Progenitor cell of endocrine pancreas (in vitro differentiated cells): Measurements from ENCODE around the gene POR. TPM values are rescaled to one million over a fixed set of nuclear protein-coding genes. Genes with fewer than 3 reads are reported as not detected.

Experiments
- DNase-seq: peaks from one replicate; pipeline ENCODE4 v3.0.0; 2021; ENCODE audit warnings: low spot score; ENCODE audit not compliant: unreplicated experiment
- H3K27ac Mint-ChIP-seq: 2 replicates; pipeline ENCODE4 v1.8.0; 2021; ENCODE audit warnings: mild to moderate bottlenecking, moderate library complexity, mixed read lengths
- H3K27me3 Mint-ChIP-seq: 2 replicates; pipeline ENCODE4 v1.8.0; 2021; ENCODE audit warnings: mixed read lengths
- H3K36me3 Mint-ChIP-seq: 2 replicates; pipeline ENCODE4 v1.8.0; 2022; ENCODE audit warnings: mixed read lengths; ENCODE audit not compliant: insufficient read depth
- H3K4me1 Mint-ChIP-seq: 2 replicates; pipeline ENCODE4 v1.8.0; 2021; ENCODE audit warnings: low read depth, mixed read lengths
- H3K4me3 Mint-ChIP-seq: 2 replicates; pipeline ENCODE4 v1.8.0; 2021; ENCODE audit warnings: low read depth, mild to moderate bottlenecking, moderate library complexity, mixed read lengths
- H3K9me3 Mint-ChIP-seq: 2 replicates; pipeline ENCODE4 v1.8.0; 2021; ENCODE audit warnings: low read depth, mixed read lengths
- total RNA-seq: library from RNA; stranded (reverse); gene quantifications from 2 replicates; pipeline ENCODE4 v1.2.1, GENCODE V29; 2021
- TF ChIP-seq, protein P1 (sequence below): fragments of 200-600 bp; sonication (generic); IDR thresholded peaks from one replicate; pipeline ENCODE4 v1.5.0; 2021; ENCODE audit warnings: antibody characterized with exemption, mild to moderate bottlenecking; ENCODE audit not compliant: unreplicated experiment

Gene POR
- total RNA-seq, 1 donor from 2014 or later: 87.2 TPM

GRCh38 chr7:75945297-75946168 lies 30.6 kb downstream of the POR start:
- no peak for DNase-seq
- H3K36me3 Mint-ChIP-seq: peaks cover 4% of the 10 kb centered on the region
- H3K4me3 Mint-ChIP-seq: no peak overlapping the region
- peaks cover 7% of the 10 kb centered on the region for H3K4me1 Mint-ChIP-seq
- no peaks in the 10 kb centered on the region for H3K27me3 Mint-ChIP-seq
- TF ChIP-seq, protein P1, sequence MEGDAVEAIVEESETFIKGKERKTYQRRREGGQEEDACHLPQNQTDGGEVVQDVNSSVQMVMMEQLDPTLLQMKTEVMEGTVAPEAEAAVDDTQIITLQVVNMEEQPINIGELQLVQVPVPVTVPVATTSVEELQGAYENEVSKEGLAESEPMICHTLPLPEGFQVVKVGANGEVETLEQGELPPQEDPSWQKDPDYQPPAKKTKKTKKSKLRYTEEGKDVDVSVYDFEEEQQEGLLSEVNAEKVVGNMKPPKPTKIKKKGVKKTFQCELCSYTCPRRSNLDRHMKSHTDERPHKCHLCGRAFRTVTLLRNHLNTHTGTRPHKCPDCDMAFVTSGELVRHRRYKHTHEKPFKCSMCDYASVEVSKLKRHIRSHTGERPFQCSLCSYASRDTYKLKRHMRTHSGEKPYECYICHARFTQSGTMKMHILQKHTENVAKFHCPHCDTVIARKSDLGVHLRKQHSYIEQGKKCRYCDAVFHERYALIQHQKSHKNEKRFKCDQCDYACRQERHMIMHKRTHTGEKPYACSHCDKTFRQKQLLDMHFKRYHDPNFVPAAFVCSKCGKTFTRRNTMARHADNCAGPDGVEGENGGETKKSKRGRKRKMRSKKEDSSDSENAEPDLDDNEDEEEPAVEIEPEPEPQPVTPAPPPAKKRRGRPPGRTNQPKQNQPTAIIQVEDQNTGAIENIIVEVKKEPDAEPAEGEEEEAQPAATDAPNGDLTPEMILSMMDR: no peak
- no peaks in the 10 kb centered on the region for H3K9me3 Mint-ChIP-seq
- H3K27ac Mint-ChIP-seq: no peak overlapping the region

DNA sequence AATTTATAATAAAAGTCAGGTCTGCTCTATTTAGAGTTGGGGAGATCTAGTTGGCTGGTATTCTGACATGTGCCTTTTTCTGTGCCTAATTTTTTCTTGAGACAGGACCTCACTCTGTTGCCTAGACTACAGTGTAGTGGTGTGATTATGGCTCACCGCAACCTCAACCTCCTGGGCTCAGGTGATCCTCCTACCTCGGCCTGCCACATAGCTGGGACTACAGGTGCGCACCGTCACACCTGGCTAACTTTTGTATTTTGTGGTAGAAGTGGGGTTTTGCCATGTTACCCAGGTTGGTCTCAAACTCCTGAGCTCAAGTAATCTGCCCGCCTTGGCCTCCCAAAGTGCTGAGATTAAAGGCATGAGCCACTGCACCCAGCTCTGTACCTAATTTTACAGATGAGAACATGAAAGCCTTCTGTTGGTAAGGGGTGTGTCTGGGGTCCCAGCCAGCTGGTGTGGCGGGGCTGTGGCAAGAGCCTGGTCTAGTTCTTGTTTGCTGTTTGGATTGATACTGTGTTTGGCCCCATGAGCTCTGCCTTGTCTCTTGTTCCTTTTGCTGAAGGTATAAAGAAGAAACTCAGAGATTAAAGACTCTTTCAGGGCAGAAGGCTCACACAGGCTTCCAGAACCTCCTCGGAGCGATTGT lies 31.4 kb downstream of the POR start:
- Mint-ChIP-seq H3K4me3 (no peak overlapping the region), H3K27ac (no peak overlapping the region), H3K27me3 (no peaks in the 10 kb centered on the region), H3K36me3 (peaks cover 4% of the 10 kb centered on the region), H3K4me1 (peaks cover 7% of the 10 kb centered on the region), H3K9me3 (no peaks in the 10 kb centered on the region)
- TF ChIP-seq, protein P1: no peak
- DNase-seq: no peak

GRCh38 chr7:75948179-75948578 lies 33.2 kb downstream of the POR start:
- H3K9me3 Mint-ChIP-seq: no peaks in the 10 kb centered on the region
- no peak for DNase-seq
- H3K4me3 Mint-ChIP-seq: no peak overlapping the region
- peaks cover 7% of the 10 kb centered on the region for H3K4me1 Mint-ChIP-seq
- TF ChIP-seq, protein P1: no peak
- no peak overlapping the region for H3K27ac Mint-ChIP-seq
- H3K27me3 Mint-ChIP-seq: no peaks in the 10 kb centered on the region
- peaks cover 4% of the 10 kb centered on the region for H3K36me3 Mint-ChIP-seq

DNA sequence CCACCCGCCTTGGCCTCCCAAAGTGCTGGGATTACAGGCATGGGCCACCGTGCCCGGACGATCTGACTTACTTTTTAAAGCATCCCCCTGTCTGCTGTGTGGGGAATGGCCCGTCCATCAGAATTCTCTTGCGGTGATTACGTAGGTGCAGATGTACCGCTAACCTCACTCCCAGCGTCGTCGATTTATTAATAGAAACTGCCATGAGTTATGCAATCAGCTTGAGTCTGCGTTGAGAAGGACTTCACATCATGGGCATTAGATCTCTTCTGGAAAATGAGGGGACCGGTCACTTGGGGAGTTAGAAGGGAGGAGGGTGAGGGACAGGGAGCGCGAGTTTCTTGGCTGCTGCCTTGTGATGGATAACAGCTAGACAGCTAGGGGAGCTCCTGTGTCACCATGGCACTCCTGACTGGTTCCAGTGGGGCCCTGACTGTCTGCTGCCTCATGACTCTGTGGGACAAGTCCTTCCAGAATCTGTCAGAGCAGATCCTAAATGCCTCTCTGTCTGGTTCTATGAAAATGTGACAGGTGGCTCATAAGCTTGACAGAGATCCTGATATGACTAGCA lies 35.2 kb downstream of the POR start:
- Mint-ChIP-seq H3K9me3 (no peaks in the 10 kb centered on the region), H3K27me3 (no peaks in the 10 kb centered on the region), H3K4me3 (no peak overlapping the region), H3K36me3 (peaks cover 3% of the 10 kb centered on the region), H3K4me1 (peaks cover 4% of the 10 kb centered on the region), H3K27ac (peak overlapping the region; percentile 31)
- TF ChIP-seq, protein P1: no peak
- DNase-seq: no peak

GRCh38 chr7:75951506-75951905 lies 36.6 kb downstream of the POR start:
- Mint-ChIP-seq H3K4me3 (no peak overlapping the region), H3K4me1 (peaks cover 2% of the 10 kb centered on the region), H3K36me3 (peaks cover 11% of the 10 kb centered on the region), H3K27me3 (no peaks in the 10 kb centered on the region), H3K9me3 (no peaks in the 10 kb centered on the region), H3K27ac (no peak overlapping the region)
- TF ChIP-seq, protein P1: no peak
- no peak for DNase-seq
